HepG2 (cell line): ENCODE data around the gene H6PD. TPM values are rescaled to one million over a fixed set of nuclear protein-coding genes. Genes with fewer than 3 reads are reported as not detected.

Source experiments
- AKAP8 ChIP-seq: sonication (generic); formaldehyde crosslinking; IDR thresholded peaks from 2 replicates; pipeline ENCODE4 v1.5.1; 2020; ENCODE audit warnings: mild to moderate bottlenecking, missing genetic modification reagents
- CENPT ChIP-seq: sonication (generic); formaldehyde crosslinking; IDR thresholded peaks from 2 replicates; pipeline ENCODE4 v1.8.0; 2022; ENCODE audit warnings: low read depth, mild to moderate bottlenecking, moderate library complexity, missing genetic modification reagents
- FOSL2 ChIP-seq: sonication (generic); formaldehyde crosslinking; IDR thresholded peaks from 2 replicates; pipeline ENCODE4 v1.4.0; 2020; ENCODE audit warnings: missing genetic modification reagents
- GATAD2A ChIP-seq: IDR thresholded peaks from 2 replicates; pipeline ENCODE4 v1.6.1; 2016
- HNRNPLL ChIP-seq: fragments of 200-400 bp; formaldehyde crosslinking; IDR thresholded peaks from 2 replicates; pipeline ENCODE4 v1.6.1; 2017; ENCODE audit warnings: mild to moderate bottlenecking, low read depth, low read length; ENCODE audit not compliant: poor library complexity, severe bottlenecking
- IKZF4 ChIP-seq: sonication (generic); formaldehyde crosslinking; IDR thresholded peaks from 2 replicates; pipeline ENCODE4 v1.5.1; 2020; ENCODE audit warnings: borderline replicate concordance, mild to moderate bottlenecking, low read depth, missing genetic modification reagents; ENCODE audit errors: not compliant biosample characterization
- MBD4 ChIP-seq: IDR thresholded peaks from 2 replicates; pipeline ENCODE4 v1.6.1; 2012; ENCODE audit warnings: low read length, inconsistent platforms, borderline replicate concordance
- MEF2D ChIP-seq: sonication (generic); formaldehyde crosslinking; IDR thresholded peaks from 2 replicates; pipeline ENCODE4 v1.5.1; 2020; ENCODE audit warnings: mild to moderate bottlenecking, missing genetic modification reagents
- NONO ChIP-seq, 2 experiments: fragments of 450-650 bp in 1 of 2; sonication (generic) in 1 of 2; formaldehyde crosslinking in 1 of 2; IDR thresholded peaks in 1 of 2; conservative IDR thresholded peaks in 1 of 2; 2 replicates each; pipeline versions ENCODE4 v1.6.1 to v1.8.0; 2017 to 2022; ENCODE audit warnings: mild to moderate bottlenecking in 1 of 2, missing genetic modification reagents in 1 of 2, moderate library complexity in 1 of 2
- YEATS4 ChIP-seq: sonication (generic); formaldehyde crosslinking; IDR thresholded peaks from 2 replicates; pipeline ENCODE4 v1.4.0; 2020; ENCODE audit warnings: missing genetic modification reagents, borderline replicate concordance
- ZNF557 ChIP-seq: sonication (generic); formaldehyde crosslinking; IDR thresholded peaks from 2 replicates; pipeline ENCODE4 v1.4.0; 2020; ENCODE audit warnings: missing genetic modification reagents
- ZNF746 ChIP-seq: sonication (generic); formaldehyde crosslinking; IDR thresholded peaks from 2 replicates; pipeline ENCODE4 v1.8.0; 2022; ENCODE audit warnings: mild to moderate bottlenecking, missing genetic modification reagents
- ZNF891 ChIP-seq: sonication (generic); formaldehyde crosslinking; IDR thresholded peaks from 2 replicates; pipeline ENCODE4 v1.5.0; 2020; ENCODE audit warnings: mild to moderate bottlenecking, missing genetic modification reagents
- polyA plus RNA-seq, 8 experiments: library from polyadenylated mRNA; depleted of rRNA in 3 of 8; stranded (reverse) in 7 of 8; unstranded in 1 of 8; fragments of >200 nt; fragmentation: Illumina TruSeq in 4 of 8; extraction: Trizol in 4 of 8; gene quantifications; 2 replicates each; pipeline versions ENCODE4 v1.2.1 to v1.2.3, GENCODE V29; 2011 to 2016; ENCODE audit warnings: low read depth in 4 of 8, missing spikeins in 1 of 8, mixed read lengths in 1 of 8; ENCODE audit not compliant: insufficient read depth in 1 of 8
- total RNA-seq, 5 experiments: library from RNA; depleted of rRNA; stranded (reverse); fragments of >200 nt; fragmentation: Illumina TruSeq; extraction: Trizol; gene quantifications; 2 replicates each; pipeline ENCODE4 v1.2.3, GENCODE V29; 2016; ENCODE audit warnings: low read depth in 1 of 5
- TF ChIP-seq, protein P1 (sequence below): sonication (generic); formaldehyde crosslinking; IDR thresholded peaks from 2 replicates; pipeline ENCODE4 v1.4.0; 2020; ENCODE audit warnings: missing genetic modification reagents
- TF ChIP-seq, protein P2 (sequence below): sonication (generic); formaldehyde crosslinking; conservative IDR thresholded peaks from 2 replicates; pipeline ENCODE4 v1.4.0; 2020; ENCODE audit warnings: mild to moderate bottlenecking, missing genetic modification reagents, moderate library complexity
- TF ChIP-seq, protein P3 (sequence below): IDR thresholded peaks from 2 replicates; pipeline ENCODE4 v1.6.1; 2018; ENCODE audit warnings: missing genetic modification reagents
- TF ChIP-seq, protein P4 (sequence below): IDR thresholded peaks from 2 replicates; pipeline ENCODE4 v1.6.1; 2012; ENCODE audit warnings: low read length, improper control_type of control experiment

H6PD gene
- total and polyA plus RNA-seq, 2 of the 13 experiments (the other 11 are each of a cell fraction or from before 2014, with no cell fraction given), result 9.3 to 14.1 TPM

DNA sequence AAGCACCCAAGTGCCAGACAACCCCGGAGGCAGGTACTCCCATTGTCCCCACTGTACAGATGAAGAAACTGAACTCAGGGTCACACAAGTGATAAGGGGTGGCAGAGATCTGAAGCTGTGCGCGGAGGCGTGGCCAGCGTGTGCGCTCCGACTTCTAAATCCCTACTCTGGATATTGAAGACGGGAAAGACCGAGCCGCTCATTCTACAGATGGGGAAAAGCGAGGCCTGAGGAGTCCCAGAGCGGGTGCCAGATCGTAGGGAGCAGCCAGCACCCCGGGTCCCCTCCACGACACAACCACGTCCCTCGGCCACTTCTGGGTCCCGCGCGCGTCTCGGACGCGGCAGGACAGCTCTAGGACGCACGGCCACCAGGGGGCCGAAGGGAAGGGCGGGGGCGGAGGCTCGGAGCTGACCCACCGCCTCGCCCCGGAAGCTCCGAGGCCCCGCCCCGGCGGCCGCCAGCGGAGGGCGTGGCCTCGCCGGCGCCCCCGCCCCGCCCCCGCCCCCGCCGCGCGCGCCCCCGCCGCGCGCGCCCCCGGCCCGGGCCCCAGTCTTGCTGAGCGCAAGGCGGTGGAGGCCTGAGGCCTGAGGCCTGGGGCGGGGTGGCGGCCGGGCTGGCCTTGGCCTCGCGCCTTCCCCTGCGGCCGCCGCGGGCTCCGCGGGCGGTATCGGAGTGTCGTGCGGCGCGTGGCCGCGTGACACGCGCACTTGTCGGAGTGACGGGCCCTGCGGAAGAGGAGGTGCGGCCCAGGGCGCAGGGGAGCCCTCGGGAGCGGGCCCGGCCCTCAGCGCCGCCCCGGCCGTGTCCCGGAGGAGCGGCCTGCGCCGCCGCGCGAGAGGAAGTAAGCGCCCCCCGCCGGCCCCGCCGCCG is at the start of gene H6PD (continued):
- TF ChIP-seq NONO (IDR thresholded peaks at IDR 0.05), result no peak
- peak; percentile 82 for TF ChIP-seq NONO (CRISPR knock-in tag; conservative IDR thresholded peaks at IDR 0.05)
- TF ChIP-seq MEF2D (CRISPR knock-in tag), result 0 out of 2 replicates have a peak, but pooled peaks have one; percentile 54
- TF ChIP-seq, protein P1, sequence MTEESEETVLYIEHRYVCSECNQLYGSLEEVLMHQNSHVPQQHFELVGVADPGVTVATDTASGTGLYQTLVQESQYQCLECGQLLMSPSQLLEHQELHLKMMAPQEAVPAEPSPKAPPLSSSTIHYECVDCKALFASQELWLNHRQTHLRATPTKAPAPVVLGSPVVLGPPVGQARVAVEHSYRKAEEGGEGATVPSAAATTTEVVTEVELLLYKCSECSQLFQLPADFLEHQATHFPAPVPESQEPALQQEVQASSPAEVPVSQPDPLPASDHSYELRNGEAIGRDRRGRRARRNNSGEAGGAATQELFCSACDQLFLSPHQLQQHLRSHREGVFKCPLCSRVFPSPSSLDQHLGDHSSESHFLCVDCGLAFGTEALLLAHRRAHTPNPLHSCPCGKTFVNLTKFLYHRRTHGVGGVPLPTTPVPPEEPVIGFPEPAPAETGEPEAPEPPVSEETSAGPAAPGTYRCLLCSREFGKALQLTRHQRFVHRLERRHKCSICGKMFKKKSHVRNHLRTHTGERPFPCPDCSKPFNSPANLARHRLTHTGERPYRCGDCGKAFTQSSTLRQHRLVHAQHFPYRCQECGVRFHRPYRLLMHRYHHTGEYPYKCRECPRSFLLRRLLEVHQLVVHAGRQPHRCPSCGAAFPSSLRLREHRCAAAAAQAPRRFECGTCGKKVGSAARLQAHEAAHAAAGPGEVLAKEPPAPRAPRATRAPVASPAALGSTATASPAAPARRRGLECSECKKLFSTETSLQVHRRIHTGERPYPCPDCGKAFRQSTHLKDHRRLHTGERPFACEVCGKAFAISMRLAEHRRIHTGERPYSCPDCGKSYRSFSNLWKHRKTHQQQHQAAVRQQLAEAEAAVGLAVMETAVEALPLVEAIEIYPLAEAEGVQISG (CRISPR knock-in tag), result peak; percentile 80
- TF ChIP-seq, protein P2, sequence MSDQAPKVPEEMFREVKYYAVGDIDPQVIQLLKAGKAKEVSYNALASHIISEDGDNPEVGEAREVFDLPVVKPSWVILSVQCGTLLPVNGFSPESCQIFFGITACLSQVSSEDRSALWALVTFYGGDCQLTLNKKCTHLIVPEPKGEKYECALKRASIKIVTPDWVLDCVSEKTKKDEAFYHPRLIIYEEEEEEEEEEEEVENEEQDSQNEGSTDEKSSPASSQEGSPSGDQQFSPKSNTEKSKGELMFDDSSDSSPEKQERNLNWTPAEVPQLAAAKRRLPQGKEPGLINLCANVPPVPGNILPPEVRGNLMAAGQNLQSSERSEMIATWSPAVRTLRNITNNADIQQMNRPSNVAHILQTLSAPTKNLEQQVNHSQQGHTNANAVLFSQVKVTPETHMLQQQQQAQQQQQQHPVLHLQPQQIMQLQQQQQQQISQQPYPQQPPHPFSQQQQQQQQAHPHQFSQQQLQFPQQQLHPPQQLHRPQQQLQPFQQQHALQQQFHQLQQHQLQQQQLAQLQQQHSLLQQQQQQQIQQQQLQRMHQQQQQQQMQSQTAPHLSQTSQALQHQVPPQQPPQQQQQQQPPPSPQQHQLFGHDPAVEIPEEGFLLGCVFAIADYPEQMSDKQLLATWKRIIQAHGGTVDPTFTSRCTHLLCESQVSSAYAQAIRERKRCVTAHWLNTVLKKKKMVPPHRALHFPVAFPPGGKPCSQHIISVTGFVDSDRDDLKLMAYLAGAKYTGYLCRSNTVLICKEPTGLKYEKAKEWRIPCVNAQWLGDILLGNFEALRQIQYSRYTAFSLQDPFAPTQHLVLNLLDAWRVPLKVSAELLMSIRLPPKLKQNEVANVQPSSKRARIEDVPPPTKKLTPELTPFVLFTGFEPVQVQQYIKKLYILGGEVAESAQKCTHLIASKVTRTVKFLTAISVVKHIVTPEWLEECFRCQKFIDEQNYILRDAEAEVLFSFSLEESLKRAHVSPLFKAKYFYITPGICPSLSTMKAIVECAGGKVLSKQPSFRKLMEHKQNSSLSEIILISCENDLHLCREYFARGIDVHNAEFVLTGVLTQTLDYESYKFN (CRISPR knock-in tag), result peak; percentile 69
- peak; percentile 87; the same call in 1 of the 2 replicates for TF ChIP-seq CENPT
- TF ChIP-seq MBD4, result no peak
- peak; percentile 77 for TF ChIP-seq GATAD2A (CRISPR knock-in tag)
- TF ChIP-seq YEATS4, result peak; percentile 88; the same call in 1 of the 2 replicates
- TF ChIP-seq FOSL2, result peak; percentile 52
- no peak for TF ChIP-seq ZNF891 (CRISPR knock-in tag)
- TF ChIP-seq ZNF746, result peak; percentile 30
- TF ChIP-seq, protein P3, sequence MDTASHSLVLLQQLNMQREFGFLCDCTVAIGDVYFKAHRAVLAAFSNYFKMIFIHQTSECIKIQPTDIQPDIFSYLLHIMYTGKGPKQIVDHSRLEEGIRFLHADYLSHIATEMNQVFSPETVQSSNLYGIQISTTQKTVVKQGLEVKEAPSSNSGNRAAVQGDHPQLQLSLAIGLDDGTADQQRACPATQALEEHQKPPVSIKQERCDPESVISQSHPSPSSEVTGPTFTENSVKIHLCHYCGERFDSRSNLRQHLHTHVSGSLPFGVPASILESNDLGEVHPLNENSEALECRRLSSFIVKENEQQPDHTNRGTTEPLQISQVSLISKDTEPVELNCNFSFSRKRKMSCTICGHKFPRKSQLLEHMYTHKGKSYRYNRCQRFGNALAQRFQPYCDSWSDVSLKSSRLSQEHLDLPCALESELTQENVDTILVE (CRISPR knock-in tag), result no peak
- TF ChIP-seq, protein P4, sequence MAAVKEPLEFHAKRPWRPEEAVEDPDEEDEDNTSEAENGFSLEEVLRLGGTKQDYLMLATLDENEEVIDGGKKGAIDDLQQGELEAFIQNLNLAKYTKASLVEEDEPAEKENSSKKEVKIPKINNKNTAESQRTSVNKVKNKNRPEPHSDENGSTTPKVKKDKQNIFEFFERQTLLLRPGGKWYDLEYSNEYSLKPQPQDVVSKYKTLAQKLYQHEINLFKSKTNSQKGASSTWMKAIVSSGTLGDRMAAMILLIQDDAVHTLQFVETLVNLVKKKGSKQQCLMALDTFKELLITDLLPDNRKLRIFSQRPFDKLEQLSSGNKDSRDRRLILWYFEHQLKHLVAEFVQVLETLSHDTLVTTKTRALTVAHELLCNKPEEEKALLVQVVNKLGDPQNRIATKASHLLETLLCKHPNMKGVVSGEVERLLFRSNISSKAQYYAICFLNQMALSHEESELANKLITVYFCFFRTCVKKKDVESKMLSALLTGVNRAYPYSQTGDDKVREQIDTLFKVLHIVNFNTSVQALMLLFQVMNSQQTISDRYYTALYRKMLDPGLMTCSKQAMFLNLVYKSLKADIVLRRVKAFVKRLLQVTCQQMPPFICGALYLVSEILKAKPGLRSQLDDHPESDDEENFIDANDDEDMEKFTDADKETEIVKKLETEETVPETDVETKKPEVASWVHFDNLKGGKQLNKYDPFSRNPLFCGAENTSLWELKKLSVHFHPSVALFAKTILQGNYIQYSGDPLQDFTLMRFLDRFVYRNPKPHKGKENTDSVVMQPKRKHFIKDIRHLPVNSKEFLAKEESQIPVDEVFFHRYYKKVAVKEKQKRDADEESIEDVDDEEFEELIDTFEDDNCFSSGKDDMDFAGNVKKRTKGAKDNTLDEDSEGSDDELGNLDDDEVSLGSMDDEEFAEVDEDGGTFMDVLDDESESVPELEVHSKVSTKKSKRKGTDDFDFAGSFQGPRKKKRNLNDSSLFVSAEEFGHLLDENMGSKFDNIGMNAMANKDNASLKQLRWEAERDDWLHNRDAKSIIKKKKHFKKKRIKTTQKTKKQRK, result no peak
- 0 out of 2 replicates have a peak, but pooled peaks have one; percentile 42 for TF ChIP-seq AKAP8
- TF ChIP-seq IKZF4 (CRISPR knock-in tag), result peak; percentile 81
- peak; percentile 56 for TF ChIP-seq HNRNPLL
- no peak for TF ChIP-seq ZNF557 (CRISPR knock-in tag)
